GM12891 (cell line): ENCODE data around the gene DAB1.

ENCODE experiments used
- POLR2A ChIP-seq: IDR thresholded peaks from 2 replicates; pipeline ENCODE4 v1.6.1; 2011; ENCODE audit warnings: low read depth, low read length, control low read depth
- TAF1 ChIP-seq: IDR thresholded peaks from 2 replicates; pipeline ENCODE4 v1.6.1; 2011; ENCODE audit warnings: low read depth, low read length, control low read depth

DNA sequence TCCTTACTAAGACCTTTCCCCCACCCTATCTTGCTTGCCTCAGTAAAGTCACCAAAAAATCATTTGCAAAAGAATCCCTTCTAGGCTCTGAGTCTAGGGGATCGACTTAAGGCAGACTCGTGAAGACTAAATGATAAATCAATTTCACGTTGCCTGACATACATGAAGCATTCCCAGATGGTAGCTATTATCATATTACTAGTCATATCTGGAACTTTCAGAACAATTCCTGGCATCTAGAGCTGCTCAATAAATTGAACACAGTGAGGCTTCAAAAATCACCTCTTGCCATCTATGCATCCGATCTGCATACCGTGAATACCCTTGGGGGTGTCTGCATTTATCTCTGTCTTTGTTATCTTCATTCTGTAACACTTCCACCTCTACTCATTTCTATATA is 49.6 kb upstream of the DAB1 start:
- TF ChIP-seq POLR2A (no peak), TAF1 (no peak)
